CD4-positive, alpha-beta T cell treated with Interleukin-15 for 1 hour (primary cell): ENCODE measurements around the gene CS.

ENCODE experiments used
- DNase-seq: peaks from one replicate; pipeline ENCODE4 v3.0.0-alpha.2; 2020

CS gene

GRCh38 chr12:56243731-56244181 lies 56.4 kb downstream of the CS start:
- DNase-seq, result no peak

- DNase-seq, result no peak
Observed at GRCh38 chr12:56242986-56243385, 57.1 kb downstream of the CS start.

DNA sequence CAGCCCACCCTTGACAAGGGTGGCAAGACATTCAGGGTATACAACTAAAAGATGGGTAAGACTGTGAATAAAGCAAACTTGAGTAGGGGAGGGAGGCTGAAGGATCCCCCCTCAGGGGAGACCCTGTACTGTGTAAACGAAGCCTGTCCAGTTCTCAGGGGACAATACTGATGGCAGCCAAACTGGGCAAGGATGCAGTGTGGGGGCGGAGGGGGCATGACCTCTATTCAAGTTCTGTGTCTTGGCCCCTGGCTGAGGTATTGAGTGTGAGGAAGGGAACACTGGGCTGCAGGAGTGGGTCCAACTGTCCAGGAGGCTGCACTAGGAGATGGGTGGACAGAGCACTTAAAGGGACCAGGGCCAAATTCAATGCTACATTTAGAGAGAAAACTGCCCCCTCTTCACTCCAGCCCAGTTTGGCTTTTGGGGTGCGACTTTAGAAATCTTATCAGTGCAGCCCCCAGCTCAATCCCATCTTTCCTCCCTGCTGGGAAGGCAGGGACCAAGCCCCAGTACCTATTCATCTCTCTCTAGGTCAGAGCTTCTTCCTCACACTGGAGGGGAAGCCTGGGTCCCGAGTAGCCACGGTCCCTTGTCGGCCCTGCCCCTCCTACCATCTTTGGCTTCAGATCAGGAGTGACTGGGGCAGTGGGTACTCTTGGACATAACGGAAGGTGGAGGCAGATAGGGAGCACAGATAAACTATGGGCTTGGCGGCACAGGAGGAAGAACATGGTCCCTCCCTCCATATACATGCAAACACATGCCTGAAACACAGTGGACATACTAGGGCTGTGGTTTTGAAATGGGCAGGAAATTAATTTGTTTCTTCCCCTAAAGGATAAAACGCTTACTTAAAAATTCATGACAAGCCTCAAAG lies 58.5 kb downstream of the CS start:
- DNase-seq, result no peak

DNA sequence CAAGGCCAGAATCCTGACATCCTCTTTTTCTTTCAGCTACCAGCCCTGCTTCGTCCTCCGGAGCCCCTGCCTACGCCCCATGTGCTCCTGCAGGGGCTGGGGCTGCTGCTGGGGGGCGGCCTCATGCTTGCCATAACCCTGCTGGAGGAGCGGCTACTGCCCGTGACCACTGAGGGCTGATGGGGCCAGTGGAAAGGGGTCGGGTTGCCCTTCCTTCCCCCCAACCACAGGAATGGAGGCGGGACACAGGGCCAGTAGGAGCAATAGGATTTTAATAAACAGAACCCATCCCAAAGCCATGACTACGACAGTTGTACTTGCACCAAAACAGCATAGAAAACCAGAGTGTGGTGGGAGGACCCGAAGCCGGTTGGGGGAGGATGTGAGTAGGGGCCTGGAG lies 62.6 kb downstream of the CS start:
- no peak for DNase-seq

DNA sequence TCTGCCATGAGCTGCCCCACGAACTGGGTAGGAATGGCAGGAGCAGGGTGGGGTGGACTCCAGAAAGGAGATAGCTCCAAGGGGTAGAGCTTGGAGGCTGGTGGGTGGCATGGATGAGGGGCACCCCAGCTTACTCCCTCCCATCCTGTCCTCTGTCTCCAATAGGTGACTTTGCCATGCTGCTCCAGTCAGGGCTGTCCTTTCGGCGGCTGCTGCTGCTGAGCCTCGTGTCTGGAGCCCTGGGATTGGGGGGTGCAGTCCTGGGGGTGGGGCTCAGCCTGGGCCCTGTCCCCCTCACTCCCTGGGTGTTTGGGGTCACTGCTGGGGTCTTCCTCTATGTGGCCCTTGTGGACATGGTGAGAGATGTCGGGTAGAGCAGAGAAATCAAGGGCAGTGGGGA lies 63.1 kb downstream of the CS start:
- DNase-seq, result no peak

GRCh38 chr12:56236091-56236490 lies 64.0 kb downstream of the CS start:
- no peak for DNase-seq

- no peak for DNase-seq
Observed at GRCh38 chr12:56234746-56235436, 65.2 kb downstream of the CS start.

GRCh38 chr12:56231184-56231582 lies 68.9 kb downstream of the CS start:
- no peak for DNase-seq

DNA sequence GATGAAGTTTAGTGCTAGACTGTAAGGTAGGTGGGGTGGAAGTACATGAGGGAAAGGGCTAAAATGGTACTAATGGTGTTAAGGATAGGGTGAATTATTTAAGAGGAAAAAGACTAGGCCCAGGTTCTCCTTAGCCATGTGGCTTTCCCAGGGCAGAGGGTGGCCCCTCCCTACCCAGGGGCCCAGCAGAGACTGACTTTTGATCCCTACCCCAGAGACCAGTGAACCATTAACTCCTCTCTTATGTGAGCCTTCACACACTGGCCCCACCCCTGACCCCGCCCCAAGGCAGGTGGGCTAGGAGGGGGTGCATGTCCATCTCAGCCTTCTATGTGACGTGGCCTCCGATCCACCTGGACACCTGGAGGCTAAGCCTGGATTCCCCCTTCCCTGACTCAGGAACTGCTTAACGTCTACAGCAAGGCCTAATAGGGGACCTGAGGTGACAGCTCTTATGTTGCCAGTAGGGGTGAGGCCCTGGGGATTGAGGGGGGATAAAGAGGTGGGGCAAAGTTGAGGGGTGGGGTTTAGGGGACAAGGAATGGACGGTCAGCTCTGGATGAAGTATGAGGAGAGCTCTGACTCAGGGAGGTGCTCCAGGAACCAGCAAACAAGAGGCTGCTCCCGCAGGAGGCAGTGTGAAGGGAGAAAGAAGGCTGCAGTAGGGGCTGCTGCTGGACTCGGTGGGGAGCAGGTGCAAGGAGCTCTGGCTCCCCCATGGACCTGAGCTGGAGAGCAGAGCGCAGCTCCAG lies 69.5 kb downstream of the CS start:
- no peak for DNase-seq

DNA sequence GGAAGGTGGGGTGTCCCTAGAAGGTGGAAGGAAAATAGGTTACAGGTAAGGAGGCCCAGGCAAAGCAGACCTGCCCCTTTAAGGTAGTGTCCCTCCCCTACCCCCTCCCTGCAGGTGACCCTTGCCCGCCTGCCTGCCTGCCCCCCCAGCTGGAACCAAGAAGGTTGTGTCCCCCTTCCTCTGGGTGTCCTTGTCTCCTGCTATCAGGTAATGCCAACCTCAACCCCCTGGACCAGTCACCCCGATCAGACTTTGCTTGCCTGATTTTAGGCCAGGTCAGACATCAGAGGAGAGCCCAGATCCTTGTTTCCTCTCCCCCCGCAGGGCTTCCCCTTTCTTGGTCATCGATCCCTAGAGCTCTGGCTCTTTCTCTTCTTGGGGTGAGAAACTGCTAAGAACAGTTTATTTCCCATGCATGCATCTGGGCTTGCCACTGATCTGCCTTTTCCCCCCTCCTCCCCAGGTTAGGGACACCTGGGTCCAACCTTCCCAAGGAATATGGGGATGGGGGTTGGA lies 70.2 kb downstream of the CS start, which contains the start of gene SLC39A5:
SLC39A5 (plus strand) TSS at position 136 of the 516 bp plus-strand sequence. CDS start 1,224 bp downstream, outside the sequence.
- no peak for DNase-seq

DNA sequence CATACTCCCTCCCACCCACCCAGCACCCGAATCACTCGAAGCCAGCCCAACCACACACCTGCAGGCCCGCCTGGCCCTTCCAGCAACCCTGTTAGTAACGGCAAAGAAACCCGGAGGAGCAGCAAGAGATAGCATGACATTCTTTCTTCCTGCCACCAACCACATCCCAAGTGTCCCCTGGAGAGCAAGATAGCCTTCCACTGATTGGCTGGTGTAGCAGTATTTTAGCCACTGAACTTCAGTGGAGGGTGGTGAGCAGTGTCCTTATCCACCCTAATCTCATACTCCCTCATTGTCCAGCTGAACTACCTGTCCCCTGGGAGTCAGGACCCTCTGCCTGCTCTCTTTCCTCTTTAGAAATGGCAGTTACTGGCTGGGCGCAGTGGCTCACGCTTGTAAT lies 71.0 kb downstream of the CS start:
- DNase-seq, result no peak

- no peak for DNase-seq
Observed at GRCh38 chr12:56224954-56225353, 75.2 kb downstream of the CS start.

GRCh38 chr12:56224102-56224701 lies 75.9 kb downstream of the CS start, which contains the start of gene NABP2:
Gene NABP2, plus strand, starts transcription at chr12:56224342. Its CDS starts 515 bp downstream, at chr12:56224857.
- peak; percentile 92 for DNase-seq

GRCh38 chr12:56223571-56224101 lies 76.5 kb downstream of the CS start:
- no peak for DNase-seq

- DNase-seq, result no peak
Observed at GRCh38 chr12:56222531-56222895, 77.6 kb downstream of the CS start.

GRCh38 chr12:56221757-56222530 lies 78.2 kb downstream of the CS start, which contains the start of gene RNF41:
Gene RNF41, minus strand, starts transcription at chr12:56221922. Its CDS starts 7,875 bp downstream, at chr12:56214047.
- peak; percentile 94 for DNase-seq
